Right lung (tissue), 10 donors: ENCODE measurements around the gene CUL2. TPM values are rescaled to one million over a fixed set of nuclear protein-coding genes. Genes with fewer than 3 reads are reported as not detected.

Experiments used
- DNase-seq, 2 donors: peaks; one replicate each; pipeline ENCODE4 v3.0.0-alpha.2; 2013
- long read RNA-seq, 8 donors: transcript quantifications; one replicate each; lab custom pipeline, GENCODE V29; 2026
- polyA plus RNA-seq, 5 donors: library from polyadenylated mRNA; unstranded; fragments of 120-200 nt; gene quantifications; one replicate each; pipeline versions ENCODE4 v1.2.1 to v1.2.3, GENCODE V29; 2013; ENCODE audit warnings: inconsistent platforms in 1 of 5, low replicate concordance in 1 of 5; ENCODE audit not compliant: insufficient read length in 5 of 5, insufficient read depth in 1 of 5

Gene CUL2
- polyA plus RNA-seq = 10 to 100 TPM; 32.2 to 47.4 (median 39.8) TPM
- long read RNA-seq, donor 1, full-length matches to known transcripts = 11 of 11 reads
- long read RNA-seq, donor 1, partial matches to known transcripts = 0 of 11 reads
- long read RNA-seq, donor 1, other reads (novel, unspliced or antisense) = 0 of 11 reads
- long read RNA-seq, donor 2, full-length matches to known transcripts = 3 of 3 reads
- long read RNA-seq, donor 2, partial matches to known transcripts = 0 of 3 reads
- long read RNA-seq, donor 2, other reads (novel, unspliced or antisense) = 0 of 3 reads
- long read RNA-seq, donor 3, full-length matches to known transcripts = 3 of 3 reads
- long read RNA-seq, donor 3, partial matches to known transcripts = 0 of 3 reads
- long read RNA-seq, donor 3, other reads (novel, unspliced or antisense) = 0 of 3 reads
- long read RNA-seq, donor 4, full-length matches to known transcripts = 1 of 1 reads
- long read RNA-seq, donor 4, partial matches to known transcripts = 0 of 1 reads
- long read RNA-seq, donor 4, other reads (novel, unspliced or antisense) = 0 of 1 reads
- long read RNA-seq, donor 5, full-length matches to known transcripts = 4 of 4 reads
- long read RNA-seq, donor 5, partial matches to known transcripts = 0 of 4 reads
- long read RNA-seq, donor 5, other reads (novel, unspliced or antisense) = 0 of 4 reads
- long read RNA-seq, donor 6, full-length matches to known transcripts = 8 of 8 reads
- long read RNA-seq, donor 6, partial matches to known transcripts = 0 of 8 reads
- long read RNA-seq, donor 6, other reads (novel, unspliced or antisense) = 0 of 8 reads
- long read RNA-seq, donor 7, full-length matches to known transcripts = 6 of 6 reads
- long read RNA-seq, donor 7, partial matches to known transcripts = 0 of 6 reads
- long read RNA-seq, donor 7, other reads (novel, unspliced or antisense) = 0 of 6 reads
- long read RNA-seq, donor 8, full-length matches to known transcripts = 1 of 1 reads
- long read RNA-seq, donor 8, partial matches to known transcripts = 0 of 1 reads
- long read RNA-seq, donor 8, other reads (novel, unspliced or antisense) = 0 of 1 reads

GRCh38 chr10:35090162-35090954 lies at the start of gene CUL2:
Gene CUL2 (minus strand): TSS chr10:35090341. CDS start chr10:35071317, 19,024 bp downstream.
- peak; percentile 94 to 97 for DNase-seq

- DNase-seq = no peak
These were observed 46.2 kb upstream of the CUL2 start for GRCh38 chr10:35136263-35136815.

- DNase-seq = no peak
These were observed 45.7 kb upstream of the CUL2 start for GRCh38 chr10:35135861-35136260.

GRCh38 chr10:35133586-35133985 lies 43.4 kb upstream of the CUL2 start:
- no peak for DNase-seq

- no peak for DNase-seq
These were observed 42.6 kb upstream of the CUL2 start for GRCh38 chr10:35132727-35133126.

- DNase-seq = no peak
These were observed 40.5 kb upstream of the CUL2 start for GRCh38 chr10:35130663-35131062.

GRCh38 chr10:35129185-35129674 lies 39.1 kb upstream of the CUL2 start:
- DNase-seq = no peak

GRCh38 chr10:35127289-35127891 lies 37.2 kb upstream of the CUL2 start:
- peak; percentile 61 to 64 for DNase-seq

- DNase-seq = peak; percentile 96
These were observed 36.6 kb upstream of the CUL2 start, which contains the start of gene CREM for GRCh38 chr10:35126530-35127288. Gene CREM (plus strand): TSS chr10:35126846. CDS start chr10:35137836, 10,990 bp downstream.

GRCh38 chr10:35126062-35126529 lies 36.0 kb upstream of the CUL2 start:
- DNase-seq = no peak

- no peak for DNase-seq
These were observed 34.4 kb upstream of the CUL2 start for GRCh38 chr10:35124540-35124939.

- DNase-seq = no peak
These were observed 29.2 kb upstream of the CUL2 start for GRCh38 chr10:35119378-35119777.

- no peak for DNase-seq
These were observed 22.4 kb upstream of the CUL2 start for GRCh38 chr10:35112571-35112970.

- peak; percentile 71 to 75 for DNase-seq
These were observed 13.7 kb upstream of the CUL2 start for GRCh38 chr10:35103882-35104281.

GRCh38 chr10:35097510-35097909 lies 7.4 kb upstream of the CUL2 start:
- DNase-seq = no peak

- no peak for DNase-seq
These were observed 6.2 kb upstream of the CUL2 start for GRCh38 chr10:35096312-35096711.

- no peak for DNase-seq
These were observed 2.7 kb upstream of the CUL2 start for GRCh38 chr10:35092851-35093250.

- DNase-seq = no peak
These were observed 2.1 kb upstream of the CUL2 start for GRCh38 chr10:35091994-35092790.
